NB4 (cell line): Measurements from ENCODE around the gene PLA2G7.
"Not testable (repeated sequence)": the region's sequence is repeated elsewhere in the genome, so short reads cannot be mapped to it uniquely, and the experiment has no call there.

Experiments used
- DNase-seq: peaks from one replicate; pipeline ENCODE4 v3.0.0; 2010; ENCODE audit warnings: low read depth
- H3K4me3 ChIP-seq: one replicate; pipeline ENCODE4 v1.5.1; 2011; ENCODE audit warnings: mild to moderate bottlenecking, low read depth, low read length, moderate library complexity
- CTCF ChIP-seq: IDR thresholded peaks from one replicate; pipeline ENCODE4 v1.5.1; 2012; ENCODE audit warnings: low read depth, low read length
- MAX ChIP-seq: IDR thresholded peaks from 2 replicates; pipeline ENCODE4 v1.6.1; 2011; ENCODE audit warnings: low read depth, low read length
- MYC ChIP-seq: IDR thresholded peaks from 2 replicates; pipeline ENCODE4 v1.6.1; 2011; ENCODE audit warnings: low read depth, low read length
- POLR2A ChIP-seq: IDR thresholded peaks from 2 replicates; pipeline ENCODE4 v1.6.1; 2011; ENCODE audit warnings: mild to moderate bottlenecking; ENCODE audit not compliant: insufficient read length; ENCODE audit errors: extremely low read depth

The PLA2G7 gene

GRCh38 chr6:46734867-46735719, at the start of gene PLA2G7:
Gene PLA2G7 (minus strand): TSS chr6:46735375. CDS start chr6:46722891, 12,484 bp downstream.
- DNase-seq = no peak
- TF ChIP-seq CTCF = no peak
- no peak for TF ChIP-seq MAX
- TF ChIP-seq MYC = no peak
- no peak for TF ChIP-seq POLR2A
- no peak within 1 kb of the TSS for H3K4me3 ChIP-seq

- no peak overlapping the region for H3K4me3 ChIP-seq
- DNase-seq = no peak
These were observed 49.4 kb upstream of the PLA2G7 start for GRCh38 chr6:46784535-46784934.

DNA sequence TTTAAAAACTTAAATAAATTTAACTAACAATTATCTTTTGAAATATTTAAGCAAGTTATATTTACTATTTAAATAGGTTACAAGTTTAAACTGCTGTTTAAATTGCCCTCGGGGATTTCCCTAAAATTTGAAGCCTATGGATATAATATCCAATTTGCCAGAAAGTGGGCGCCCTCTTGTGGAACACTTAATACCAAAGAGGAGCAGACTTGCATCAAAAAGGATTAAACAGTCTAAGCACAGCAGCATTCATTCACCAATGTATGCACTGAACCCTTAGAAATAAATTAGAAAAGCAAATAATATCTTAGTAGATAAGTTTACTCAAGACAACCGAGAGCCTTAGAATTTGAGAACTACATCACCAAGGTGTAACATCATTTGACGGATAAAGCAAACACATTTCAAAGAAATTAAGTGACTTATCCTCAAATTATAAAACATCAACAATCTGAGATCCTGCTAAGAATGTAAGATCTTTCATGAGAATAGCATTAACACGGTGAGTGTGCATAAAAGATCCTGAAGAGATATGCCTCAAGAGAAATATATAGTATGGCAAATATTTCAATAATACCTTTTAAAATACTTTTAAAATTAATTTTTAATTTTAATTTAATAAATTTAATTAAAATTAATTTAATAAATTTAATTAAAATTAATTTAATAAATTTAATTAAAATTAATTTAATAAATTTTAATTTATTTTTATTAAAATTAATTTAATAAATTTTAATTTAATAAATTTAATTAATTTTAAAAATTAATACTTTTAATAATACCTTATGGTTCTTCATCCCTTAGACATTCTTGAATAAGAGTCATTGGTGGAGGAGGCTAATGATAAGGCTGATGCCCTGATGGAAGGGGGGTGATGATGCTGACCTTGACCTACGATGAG, 46.6 kb upstream of the PLA2G7 start:
- peak; percentile 76 for DNase-seq
- TF ChIP-seq CTCF (peak; percentile 67), MAX (no peak), MYC (no peak), POLR2A (no peak)

More at GRCh38 chr6:46784535-46784934, 49.4 kb upstream of the PLA2G7 start:
- no peak for TF ChIP-seq POLR2A

DNA sequence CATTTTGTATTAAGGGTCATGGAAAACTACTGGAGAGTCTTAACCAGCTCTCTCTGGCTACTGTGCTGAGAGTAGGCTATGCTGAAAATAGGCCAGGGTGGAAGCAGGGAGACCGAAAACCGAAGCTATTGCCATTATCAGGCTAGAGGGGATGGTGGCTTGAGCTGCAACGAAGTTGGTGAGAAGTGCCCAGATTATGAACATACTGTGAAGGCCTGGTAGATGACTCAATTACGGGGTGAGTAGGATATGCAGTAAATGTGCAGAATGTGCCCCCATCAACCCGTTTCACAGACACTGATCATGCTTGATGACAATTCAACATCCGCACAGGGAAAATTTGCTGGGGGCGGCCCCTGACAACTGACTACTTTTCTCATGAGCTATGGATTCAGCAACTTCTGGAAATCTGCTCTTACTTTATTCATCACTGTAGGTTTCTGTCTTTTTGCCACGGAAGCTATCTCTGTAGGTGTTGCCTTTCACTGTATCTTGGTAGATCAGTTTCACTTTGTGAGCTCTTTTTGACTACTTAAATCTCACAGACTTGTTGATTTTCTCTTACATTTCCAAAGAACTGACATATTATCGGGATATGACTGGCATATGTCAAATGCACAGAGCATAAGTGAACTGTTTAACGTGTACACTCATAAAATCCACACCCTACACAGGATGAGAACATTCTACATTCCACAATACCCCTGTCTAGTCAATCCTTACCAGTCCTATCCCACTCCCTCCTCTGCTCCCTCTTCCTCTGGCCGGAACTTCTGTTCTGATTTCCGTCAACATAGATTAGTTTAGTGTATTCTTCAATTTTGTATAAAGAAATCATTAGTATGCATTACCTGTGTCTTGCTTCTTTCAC, 42.5 kb upstream of the PLA2G7 start:
- H3K4me3 ChIP-seq = no peak overlapping the region
- no peak for DNase-seq
- TF ChIP-seq MAX (no peak), CTCF (no peak), MYC (no peak), POLR2A (no peak)

More for the DNA sequence above, 46.6 kb upstream of the PLA2G7 start:
- H3K4me3 ChIP-seq = no peak overlapping the region

GRCh38 chr6:46776070-46776712, 41.0 kb upstream of the PLA2G7 start:
- no peak overlapping the region for H3K4me3 ChIP-seq
- TF ChIP-seq CTCF (no peak), POLR2A (no peak), MAX (no peak), MYC (no peak)
- DNase-seq = no peak

GRCh38 chr6:46774736-46775135, 39.6 kb upstream of the PLA2G7 start:
- H3K4me3 ChIP-seq, DNase-seq: not testable (repeated sequence)
